ENCODE measurements around the gene FAM83B. TPM values are rescaled to one million over a fixed set of nuclear protein-coding genes. Genes with fewer than 3 reads are reported as not detected.

Gene FAM83B
- total RNA-seq, 1 experiment from 2014 or later = 0.07 TPM

DNA sequence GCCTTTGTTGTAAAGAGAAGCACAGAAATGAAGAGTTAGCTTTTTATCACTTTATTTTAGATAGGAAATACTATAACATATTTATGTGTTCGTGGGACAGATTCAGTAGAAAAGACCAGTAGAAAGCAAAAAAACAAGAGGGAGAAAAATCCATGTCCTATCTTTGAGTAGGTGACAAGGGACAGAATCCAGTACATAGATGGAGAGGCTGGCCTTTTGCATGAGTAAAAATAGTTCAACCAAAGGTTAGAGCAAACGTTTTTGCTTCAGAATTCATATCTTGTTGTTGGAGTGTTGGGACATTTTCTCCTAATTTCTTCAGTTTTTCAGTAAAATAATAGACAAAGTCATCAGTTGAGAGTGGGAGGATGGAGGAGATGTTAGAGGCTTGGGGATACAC lies 19.6 kb upstream of the FAM83B start:
- no peak for DNase-seq
- no peak overlapping the region for H3K9ac ChIP-seq (ENCODE audit: low read length)
- ChIA-PET POLR2A (ENCODE audit: unreplicated experiment) (no interaction called here), CTCF (no interaction called here)
- no peak for ATAC-seq
- TF ChIP-seq EZH2phosphoT487 (IDR thresholded peaks at IDR 0.05; ENCODE audit: borderline replicate concordance, low read length) (no peak), EZH2 (IDR thresholded peaks at IDR 0.05; ENCODE audit: low read length, unreplicated experiment) (no peak)
- TF ChIP-seq, protein P1, sequence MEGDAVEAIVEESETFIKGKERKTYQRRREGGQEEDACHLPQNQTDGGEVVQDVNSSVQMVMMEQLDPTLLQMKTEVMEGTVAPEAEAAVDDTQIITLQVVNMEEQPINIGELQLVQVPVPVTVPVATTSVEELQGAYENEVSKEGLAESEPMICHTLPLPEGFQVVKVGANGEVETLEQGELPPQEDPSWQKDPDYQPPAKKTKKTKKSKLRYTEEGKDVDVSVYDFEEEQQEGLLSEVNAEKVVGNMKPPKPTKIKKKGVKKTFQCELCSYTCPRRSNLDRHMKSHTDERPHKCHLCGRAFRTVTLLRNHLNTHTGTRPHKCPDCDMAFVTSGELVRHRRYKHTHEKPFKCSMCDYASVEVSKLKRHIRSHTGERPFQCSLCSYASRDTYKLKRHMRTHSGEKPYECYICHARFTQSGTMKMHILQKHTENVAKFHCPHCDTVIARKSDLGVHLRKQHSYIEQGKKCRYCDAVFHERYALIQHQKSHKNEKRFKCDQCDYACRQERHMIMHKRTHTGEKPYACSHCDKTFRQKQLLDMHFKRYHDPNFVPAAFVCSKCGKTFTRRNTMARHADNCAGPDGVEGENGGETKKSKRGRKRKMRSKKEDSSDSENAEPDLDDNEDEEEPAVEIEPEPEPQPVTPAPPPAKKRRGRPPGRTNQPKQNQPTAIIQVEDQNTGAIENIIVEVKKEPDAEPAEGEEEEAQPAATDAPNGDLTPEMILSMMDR (conservative IDR thresholded peaks at IDR 0.05; ENCODE audit: low read depth, low read length) = no peak
- H3F3A ChIP-seq (ENCODE audit: low read length, unreplicated experiment) = no peaks in the 10 kb centered on the region
- no peaks in the 10 kb centered on the region for H3K79me2 ChIP-seq (ENCODE audit: low read length)
- no peak overlapping the region for H3K4me2 ChIP-seq (ENCODE audit: low read length)
- H3K9me2 ChIP-seq (replicated peaks; ENCODE audit: low read length) = no peaks in the 10 kb centered on the region
- intact Hi-C loops (cut with micrococcal nuclease) = no loop called here
- no peak overlapping the region for H2AFZ ChIP-seq (ENCODE audit: low read length)
- no peak overlapping the region for H3K27ac ChIP-seq (ENCODE audit: low read length)
- no peaks in the 10 kb centered on the region for H3K36me3 ChIP-seq (ENCODE audit: low read depth, low read length)
- no peaks in the 10 kb centered on the region for H4K20me1 ChIP-seq (ENCODE audit: low read length)
- H3K27me3 ChIP-seq (ENCODE audit: low read length) = no peaks in the 10 kb centered on the region
- BruUV-seq (replicated peaks) = no TSS peak
- H3K9me3 ChIP-seq (ENCODE audit: low read length) = no peaks in the 10 kb centered on the region
- no peaks in the 10 kb centered on the region for H3K4me1 ChIP-seq (ENCODE audit: insufficient read depth, low read length)
- no peak overlapping the region for H3K4me3 ChIP-seq (ENCODE audit: low read length)

DNA sequence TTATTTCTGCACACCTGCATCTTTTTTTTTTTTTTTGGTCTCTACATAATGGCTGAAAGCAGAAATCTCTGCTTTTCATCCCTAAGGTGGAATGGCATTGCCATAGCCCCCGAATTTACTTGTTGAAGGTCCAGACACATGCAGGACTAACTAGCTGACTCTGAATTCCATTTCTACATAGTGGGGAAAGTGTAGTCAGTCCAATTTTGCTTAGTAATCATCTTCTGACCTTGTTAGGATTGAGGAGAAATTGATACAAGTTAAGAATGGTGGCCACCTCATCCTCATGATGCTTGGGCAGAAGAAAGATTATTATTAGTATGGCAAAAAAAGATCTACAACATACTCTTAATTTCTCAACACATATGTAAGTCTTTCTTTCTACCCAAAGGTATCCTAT lies 16.4 kb upstream of the FAM83B start:
- no TSS peak for BruUV-seq (replicated peaks)
- DNase-seq = no peak

DNA sequence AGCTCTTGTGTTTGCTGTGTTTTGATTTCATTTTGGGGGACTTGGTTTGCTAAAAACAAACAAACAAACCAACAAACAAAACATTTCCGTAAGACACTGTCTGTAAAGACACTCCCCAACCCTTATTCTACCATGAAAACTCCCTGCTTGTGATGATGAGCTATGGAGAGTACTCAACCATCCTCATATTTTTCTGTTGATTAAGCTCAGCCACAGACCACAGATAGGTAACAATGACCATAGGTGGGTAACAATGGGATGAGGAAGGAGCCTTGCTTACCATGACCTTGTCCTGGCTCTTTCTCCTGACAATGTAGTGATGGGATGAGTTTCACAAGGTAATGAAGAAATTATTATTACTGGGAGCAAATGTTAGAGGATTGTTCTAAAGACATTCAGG lies 11.4 kb upstream of the FAM83B start:
- H3K4me2 ChIP-seq (ENCODE audit: low read length) = no peak overlapping the region
- H3K36me3 ChIP-seq (ENCODE audit: low read depth, low read length) = no peaks in the 10 kb centered on the region
- CTCF ChIA-PET = no interaction called here
- no peaks in the 10 kb centered on the region for H3K27me3 ChIP-seq (ENCODE audit: low read length)
- intact Hi-C loops (cut with micrococcal nuclease) = no loop called here
- H3K27ac ChIP-seq (ENCODE audit: low read length) = no peak overlapping the region
- no peak overlapping the region for H2AFZ ChIP-seq (ENCODE audit: low read length)
- POLR2A ChIA-PET (ENCODE audit: unreplicated experiment) = no interaction called here
- no peaks in the 10 kb centered on the region for H4K20me1 ChIP-seq (ENCODE audit: low read length)
- ATAC-seq = no peak
- H3K9me2 ChIP-seq (replicated peaks; ENCODE audit: low read length) = no peaks in the 10 kb centered on the region
- H3K4me3 ChIP-seq (ENCODE audit: low read length) = no peak overlapping the region
- no peaks in the 10 kb centered on the region for H3K9me3 ChIP-seq (ENCODE audit: low read length)
- no peaks in the 10 kb centered on the region for H3K4me1 ChIP-seq (ENCODE audit: insufficient read depth, low read length)
- H3K9ac ChIP-seq (ENCODE audit: low read length) = no peak overlapping the region
- TF ChIP-seq EZH2phosphoT487 (IDR thresholded peaks at IDR 0.05; ENCODE audit: borderline replicate concordance, low read length) (no peak), EZH2 (IDR thresholded peaks at IDR 0.05; ENCODE audit: low read length, unreplicated experiment) (no peak)
- H3F3A ChIP-seq (ENCODE audit: low read length, unreplicated experiment) = no peaks in the 10 kb centered on the region
- no peaks in the 10 kb centered on the region for H3K79me2 ChIP-seq (ENCODE audit: low read length)
- DNase-seq = peak; percentile 23
- BruUV-seq (replicated peaks) = no TSS peak

More for the DNA sequence above, 16.4 kb upstream of the FAM83B start:
- no peak overlapping the region for H3K27ac ChIP-seq (ENCODE audit: low read length)
- no peaks in the 10 kb centered on the region for H3K9me2 ChIP-seq (replicated peaks; ENCODE audit: low read length)
- no peaks in the 10 kb centered on the region for H3K36me3 ChIP-seq (ENCODE audit: low read depth, low read length)
- H3F3A ChIP-seq (ENCODE audit: low read length, unreplicated experiment) = no peaks in the 10 kb centered on the region
- no peak overlapping the region for H3K4me2 ChIP-seq (ENCODE audit: low read length)
- no peak overlapping the region for H3K9ac ChIP-seq (ENCODE audit: low read length)
- H3K9me3 ChIP-seq (ENCODE audit: low read length) = no peaks in the 10 kb centered on the region
- H4K20me1 ChIP-seq (ENCODE audit: low read length) = no peaks in the 10 kb centered on the region
- POLR2A ChIA-PET (ENCODE audit: unreplicated experiment) = no interaction called here
- intact Hi-C loops (cut with micrococcal nuclease) = no loop called here
- TF ChIP-seq EZH2 (IDR thresholded peaks at IDR 0.05; ENCODE audit: low read length, unreplicated experiment) (no peak), EZH2phosphoT487 (IDR thresholded peaks at IDR 0.05; ENCODE audit: borderline replicate concordance, low read length) (no peak)
- TF ChIP-seq, protein P1 (conservative IDR thresholded peaks at IDR 0.05; ENCODE audit: low read depth, low read length) = no peak
- no peak for ATAC-seq
- no peaks in the 10 kb centered on the region for H3K27me3 ChIP-seq (ENCODE audit: low read length)
- H2AFZ ChIP-seq (ENCODE audit: low read length) = no peak overlapping the region
- CTCF ChIA-PET = interaction anchor here (0.7 kb wide), 1 partner anchor 14 kb away, joined by 3 read pairs; no protein-coding TSS in a partner anchor
- no peaks in the 10 kb centered on the region for H3K79me2 ChIP-seq (ENCODE audit: low read length)
- H3K4me3 ChIP-seq (ENCODE audit: low read length) = no peak overlapping the region
- no peaks in the 10 kb centered on the region for H3K4me1 ChIP-seq (ENCODE audit: insufficient read depth, low read length)
